ENCODE results near the gene RTL9. TPM values are rescaled to one million over a fixed set of nuclear protein-coding genes. Genes with fewer than 3 reads are reported as not detected.

Gene RTL9
- total RNA-seq, 1 donor from 2014 or later = 0.20 TPM

DNA sequence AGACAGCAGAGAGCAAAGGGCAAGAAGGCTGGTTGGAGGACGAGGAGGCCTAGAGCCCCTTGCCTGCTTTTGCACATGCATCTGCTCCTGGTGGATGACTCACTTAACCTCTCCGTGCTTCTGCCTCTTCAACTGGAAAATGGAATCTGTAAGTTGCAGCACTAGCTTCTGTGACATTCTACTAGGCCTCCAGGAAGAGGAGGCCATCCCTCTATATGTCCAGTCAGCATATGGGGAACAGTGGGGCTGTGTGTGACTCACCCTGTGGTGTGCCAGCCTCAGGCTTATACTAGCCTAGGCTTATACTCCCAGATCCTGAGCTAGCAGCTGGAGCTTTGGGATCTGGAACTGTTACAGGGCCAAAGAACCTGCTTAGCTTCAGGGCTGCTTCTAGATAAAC, 36.0 kb downstream of the RTL9 start:
- H3K36me3 Mint-ChIP-seq (ENCODE audit: low read depth) = no peaks in the 10 kb centered on the region
- TF ChIP-seq, protein P1, sequence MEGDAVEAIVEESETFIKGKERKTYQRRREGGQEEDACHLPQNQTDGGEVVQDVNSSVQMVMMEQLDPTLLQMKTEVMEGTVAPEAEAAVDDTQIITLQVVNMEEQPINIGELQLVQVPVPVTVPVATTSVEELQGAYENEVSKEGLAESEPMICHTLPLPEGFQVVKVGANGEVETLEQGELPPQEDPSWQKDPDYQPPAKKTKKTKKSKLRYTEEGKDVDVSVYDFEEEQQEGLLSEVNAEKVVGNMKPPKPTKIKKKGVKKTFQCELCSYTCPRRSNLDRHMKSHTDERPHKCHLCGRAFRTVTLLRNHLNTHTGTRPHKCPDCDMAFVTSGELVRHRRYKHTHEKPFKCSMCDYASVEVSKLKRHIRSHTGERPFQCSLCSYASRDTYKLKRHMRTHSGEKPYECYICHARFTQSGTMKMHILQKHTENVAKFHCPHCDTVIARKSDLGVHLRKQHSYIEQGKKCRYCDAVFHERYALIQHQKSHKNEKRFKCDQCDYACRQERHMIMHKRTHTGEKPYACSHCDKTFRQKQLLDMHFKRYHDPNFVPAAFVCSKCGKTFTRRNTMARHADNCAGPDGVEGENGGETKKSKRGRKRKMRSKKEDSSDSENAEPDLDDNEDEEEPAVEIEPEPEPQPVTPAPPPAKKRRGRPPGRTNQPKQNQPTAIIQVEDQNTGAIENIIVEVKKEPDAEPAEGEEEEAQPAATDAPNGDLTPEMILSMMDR (IDR thresholded peaks at IDR 0.05) = no peak
- no peak overlapping the region for H3K27ac Mint-ChIP-seq (ENCODE audit: unreplicated experiment)
- no peak for DNase-seq (ENCODE audit: low spot score)
- H3K4me1 Mint-ChIP-seq (ENCODE audit: low read depth) = peaks cover 22% of the 10 kb centered on the region
- H3K27me3 Mint-ChIP-seq (ENCODE audit: low read depth) = no peaks in the 10 kb centered on the region
- H3K9me3 Mint-ChIP-seq (ENCODE audit: low read depth) = no peaks in the 10 kb centered on the region
- H3K4me3 Mint-ChIP-seq (ENCODE audit: unreplicated experiment) = no peak overlapping the region

GRCh38 chrX:110395877-110396276, 37.2 kb downstream of the RTL9 start:
- peaks cover 22% of the 10 kb centered on the region for H3K4me1 Mint-ChIP-seq (ENCODE audit: low read depth)
- H3K27me3 Mint-ChIP-seq (ENCODE audit: low read depth) = no peaks in the 10 kb centered on the region
- TF ChIP-seq, protein P1 (IDR thresholded peaks at IDR 0.05) = no peak
- H3K4me3 Mint-ChIP-seq (ENCODE audit: unreplicated experiment) = no peak overlapping the region
- H3K27ac Mint-ChIP-seq (ENCODE audit: unreplicated experiment) = no peak overlapping the region
- H3K36me3 Mint-ChIP-seq (ENCODE audit: low read depth) = no peaks in the 10 kb centered on the region
- no peaks in the 10 kb centered on the region for H3K9me3 Mint-ChIP-seq (ENCODE audit: low read depth)
- no peak for DNase-seq (ENCODE audit: low spot score)

DNA sequence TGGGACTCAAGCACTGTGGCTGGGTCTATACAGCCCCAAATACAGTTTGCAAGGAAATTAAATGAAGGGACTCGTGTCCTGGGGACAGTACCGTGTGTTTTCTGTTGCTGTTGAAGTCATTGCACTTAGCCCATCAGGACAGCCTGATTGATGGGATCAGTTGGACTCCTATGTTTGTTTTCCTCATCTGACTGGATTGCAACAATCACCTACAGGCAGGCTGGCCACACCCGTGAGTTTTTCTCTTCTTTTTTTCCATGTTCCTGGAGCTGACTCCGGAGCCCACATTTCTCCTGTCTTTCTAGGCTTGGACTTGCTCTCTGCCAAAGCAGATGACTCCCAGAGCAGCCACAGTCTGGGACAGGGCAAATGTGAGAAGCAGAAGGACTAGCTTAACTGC, 38.1 kb downstream of the RTL9 start:
- Mint-ChIP-seq H3K27me3 (ENCODE audit: low read depth) (no peaks in the 10 kb centered on the region), H3K4me3 (ENCODE audit: unreplicated experiment) (no peak overlapping the region), H3K4me1 (ENCODE audit: low read depth) (peaks cover 22% of the 10 kb centered on the region), H3K36me3 (ENCODE audit: low read depth) (no peaks in the 10 kb centered on the region), H3K9me3 (ENCODE audit: low read depth) (no peaks in the 10 kb centered on the region), H3K27ac (ENCODE audit: unreplicated experiment) (no peak overlapping the region)
- TF ChIP-seq, protein P1 (IDR thresholded peaks at IDR 0.05) = no peak
- no peak for DNase-seq (ENCODE audit: low spot score)

DNA sequence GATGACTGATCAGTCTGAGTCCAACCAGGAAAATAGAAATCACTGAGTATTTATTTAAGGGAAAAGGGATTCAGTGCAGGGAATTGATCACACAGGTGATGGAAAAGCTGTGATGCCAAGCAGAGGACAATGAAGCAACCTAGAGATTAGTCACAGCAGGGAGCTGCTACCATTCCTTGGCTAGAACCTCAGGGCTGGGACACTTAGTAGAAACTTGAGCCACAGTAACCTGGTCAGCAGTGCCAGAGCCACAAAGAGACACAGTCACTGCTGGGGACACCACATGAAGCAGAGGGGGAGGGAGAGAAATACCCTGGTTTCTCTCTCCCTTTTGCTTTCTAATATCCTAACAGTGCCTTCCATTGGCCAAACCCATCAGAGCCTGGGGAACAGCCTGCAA, 38.7 kb downstream of the RTL9 start:
- H3K27me3 Mint-ChIP-seq (ENCODE audit: low read depth) = no peaks in the 10 kb centered on the region
- peaks cover 25% of the 10 kb centered on the region for H3K4me1 Mint-ChIP-seq (ENCODE audit: low read depth)
- no peak for DNase-seq (ENCODE audit: low spot score)
- H3K27ac Mint-ChIP-seq (ENCODE audit: unreplicated experiment) = no peak overlapping the region
- TF ChIP-seq, protein P1 (IDR thresholded peaks at IDR 0.05) = no peak
- no peaks in the 10 kb centered on the region for H3K9me3 Mint-ChIP-seq (ENCODE audit: low read depth)
- no peaks in the 10 kb centered on the region for H3K36me3 Mint-ChIP-seq (ENCODE audit: low read depth)
- H3K4me3 Mint-ChIP-seq (ENCODE audit: unreplicated experiment) = no peak overlapping the region

- Mint-ChIP-seq H3K4me3 (ENCODE audit: unreplicated experiment) (no peak overlapping the region), H3K9me3 (ENCODE audit: low read depth) (no peaks in the 10 kb centered on the region), H3K27ac (ENCODE audit: unreplicated experiment) (no peak overlapping the region), H3K27me3 (ENCODE audit: low read depth) (no peaks in the 10 kb centered on the region), H3K36me3 (ENCODE audit: low read depth) (no peaks in the 10 kb centered on the region), H3K4me1 (ENCODE audit: low read depth) (peaks cover 31% of the 10 kb centered on the region)
- TF ChIP-seq, protein P1 (IDR thresholded peaks at IDR 0.05) = no peak
- DNase-seq (ENCODE audit: low spot score) = no peak
These were observed 39.3 kb downstream of the RTL9 start for GRCh38 chrX:110397904-110398303.

Measured in chondrocyte (in vitro differentiated cells).